Activated CD8-positive, alpha-beta T cell treated with anti-CD3 and anti-CD28 coated beads for 36 hours (primary cell): ENCODE data around the gene P2RX3. TPM values are rescaled to one million over a fixed set of nuclear protein-coding genes. Genes with fewer than 3 reads are reported as not detected.

Experiments
- ATAC-seq: fragments of 200-7000 bp; cut with Tn5 transposase; one replicate; pipeline ENCODE4 v1.10.0; 2021; ENCODE audit warnings: mild to moderate bottlenecking, moderate library complexity
- CTCF ChIA-PET: fragments of 350-600 bp; sonication (Branson Sonifier 250); formaldehyde crosslinking; loops from one replicate; lab custom pipeline; 2021; ENCODE audit warnings: antibody characterized with exemption; lab: Charles Lee
- POLR2A ChIA-PET: fragments of 350-600 bp; sonication (Branson Sonifier 250); formaldehyde crosslinking; loops from one replicate; lab custom pipeline; 2021; ENCODE audit warnings: antibody characterized with exemption; lab: Charles Lee
- DNase-seq: peaks from one replicate; pipeline ENCODE4 v3.0.0-alpha.2; 2020
- H3K27ac Mint-ChIP-seq: one replicate; pipeline ENCODE4 v1.8.0; 2021; ENCODE audit warnings: mild to moderate bottlenecking, mixed read lengths
- H3K27me3 Mint-ChIP-seq: one replicate; pipeline ENCODE4 v1.8.0; 2021; ENCODE audit warnings: mixed read lengths
- H3K36me3 Mint-ChIP-seq: one replicate; pipeline ENCODE4 v1.8.0; 2021; ENCODE audit warnings: low read depth, mixed read lengths
- H3K4me1 Mint-ChIP-seq: one replicate; pipeline ENCODE4 v1.8.0; 2021; ENCODE audit warnings: low read depth, mixed read lengths
- H3K4me3 Mint-ChIP-seq: one replicate; pipeline ENCODE4 v1.8.0; 2021; ENCODE audit warnings: mild to moderate bottlenecking, moderate library complexity, mixed read lengths
- H3K9me3 Mint-ChIP-seq: one replicate; pipeline ENCODE4 v1.8.0; 2021; ENCODE audit warnings: mixed read lengths
- CTCF ChIP-seq: fragments of 200-600 bp; IDR thresholded peaks from one replicate; pipeline ENCODE4 v1.8.0; 2022; ENCODE audit warnings: antibody characterized with exemption, mild to moderate bottlenecking
- intact Hi-C: fragments of 100-400 bp; cut with micrococcal nuclease; formaldehyde crosslinking; loops from one replicate; pipeline ENCODE4 v1.10.0; 2022
- total RNA-seq, 2 experiments: library from RNA; stranded (reverse); gene quantifications; one replicate each; pipeline ENCODE4 v1.2.3, GENCODE V29; 2021

P2RX3 gene
- total RNA-seq, 2 experiments from 2014 or later, result not detected

DNA sequence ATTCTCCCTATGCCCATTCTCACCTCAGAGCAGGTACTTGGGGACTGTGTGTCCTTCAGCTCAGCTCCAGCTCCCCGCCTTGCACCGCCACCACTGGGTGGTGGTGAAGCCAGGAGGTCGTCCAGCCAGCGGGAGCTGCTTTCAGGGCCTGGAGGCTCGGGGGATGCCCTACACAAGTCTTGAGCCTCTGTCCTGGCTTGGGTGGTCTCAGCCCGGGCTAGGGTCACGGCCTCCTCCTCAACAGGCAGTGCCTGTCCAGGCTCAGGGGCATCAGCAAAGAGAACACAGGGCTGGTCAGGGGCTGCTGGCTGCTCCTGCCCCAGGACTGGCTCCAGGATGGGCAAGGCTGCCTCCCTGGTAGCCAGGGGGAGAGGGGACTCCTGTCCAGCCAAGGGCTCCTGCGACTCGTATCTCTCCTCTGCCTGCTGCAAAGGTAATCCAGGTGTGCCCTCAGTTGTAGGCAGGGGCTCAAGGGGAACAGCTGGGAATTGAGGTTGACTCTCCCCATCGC, 25.6 kb upstream of the P2RX3 start:
- no peak for ATAC-seq
- Mint-ChIP-seq H3K4me1 (peaks cover 16% of the 10 kb centered on the region), H3K27ac (no peak overlapping the region), H3K9me3 (no peaks in the 10 kb centered on the region), H3K4me3 (no peak overlapping the region), H3K36me3 (peaks cover 8% of the 10 kb centered on the region), H3K27me3 (no peaks in the 10 kb centered on the region)
- CTCF ChIA-PET, result interaction anchor here (2.7 kb wide), 1 partner anchor 9 kb away, joined by 9 read pairs; no protein-coding TSS in a partner anchor
- no peak for DNase-seq
- POLR2A ChIA-PET, result interaction anchor here (0.8 to 6.0 kb wide), 2 partner anchors 9 to 11 kb away, joined by 3 to 38 read pairs; partner anchors contain the start of gene TNKS1BP1
- intact Hi-C loops, result no loop called here
- TF ChIP-seq CTCF, result no peak

DNA sequence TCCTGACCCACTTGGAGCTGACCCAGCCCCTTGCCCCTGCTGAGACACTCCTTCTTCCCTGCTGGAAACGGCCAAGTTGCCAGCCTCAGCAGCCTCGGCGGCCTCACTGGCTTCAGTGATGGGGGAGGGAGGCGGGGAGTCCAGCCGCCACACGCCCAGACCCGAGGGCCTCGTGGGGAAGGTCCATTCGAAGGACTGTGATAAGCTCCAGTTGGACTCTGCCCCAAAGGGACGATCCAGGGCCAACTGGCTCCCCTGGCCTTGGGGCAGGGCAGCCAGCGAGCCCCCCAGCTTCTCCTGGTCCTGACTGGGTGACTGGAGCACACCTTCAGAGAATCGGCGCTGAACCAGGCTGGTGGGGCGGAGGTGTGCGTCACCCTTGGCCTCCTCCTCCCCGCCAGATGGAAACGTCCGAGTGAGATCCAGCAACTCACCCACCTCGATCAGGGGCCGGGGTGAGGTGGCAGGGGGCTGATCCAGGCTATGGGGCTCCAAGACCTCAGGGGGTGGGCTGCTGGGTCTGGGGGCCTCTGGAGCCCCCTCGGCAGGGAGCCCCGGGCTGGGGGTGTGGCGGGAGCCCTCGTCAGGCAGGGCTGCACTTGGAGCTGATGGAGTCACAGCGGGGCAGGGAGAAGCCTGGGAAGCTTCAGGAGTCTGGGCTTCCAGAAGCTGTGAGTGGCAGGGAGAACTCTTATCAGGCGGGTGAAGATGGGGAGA, 24.9 kb upstream of the P2RX3 start:
- peaks cover 16% of the 10 kb centered on the region for H3K4me1 Mint-ChIP-seq
- ChIA-PET CTCF (interaction anchor here (0.7 to 2.7 kb wide), 2 partner anchors 9 to 96 kb away, joined by 3 to 9 read pairs; no protein-coding TSS in a partner anchor), POLR2A (interaction anchor here (0.8 to 6.0 kb wide), 4 partner anchors 8 to 18 kb away, joined by 3 to 38 read pairs (median 3); partner anchors contain the start of gene TNKS1BP1)
- TF ChIP-seq CTCF, result no peak
- H3K4me3 Mint-ChIP-seq, result no peak overlapping the region
- intact Hi-C loops, result no loop called here
- no peaks in the 10 kb centered on the region for H3K27me3 Mint-ChIP-seq
- peaks cover 8% of the 10 kb centered on the region for H3K36me3 Mint-ChIP-seq
- no peak for DNase-seq
- ATAC-seq, result no peak
- H3K27ac Mint-ChIP-seq, result no peak overlapping the region
- no peaks in the 10 kb centered on the region for H3K9me3 Mint-ChIP-seq

DNA sequence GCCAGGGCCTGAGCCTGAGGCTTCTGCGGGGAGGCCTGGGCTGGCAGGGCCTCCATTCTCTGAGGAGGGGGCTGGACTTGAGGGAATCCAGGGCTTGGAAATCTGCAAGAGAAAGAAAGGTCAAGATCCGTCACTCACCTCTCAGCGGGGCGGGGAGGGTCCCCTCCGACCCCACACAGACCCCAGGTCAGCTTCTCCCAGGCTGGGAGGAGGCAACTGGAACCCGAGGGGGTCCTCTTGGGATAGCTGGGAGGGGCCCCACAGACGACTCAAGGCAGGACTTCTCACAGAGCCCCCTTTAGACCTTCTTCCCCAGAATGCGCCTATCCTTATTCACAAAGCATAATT, 24.4 kb upstream of the P2RX3 start:
- POLR2A ChIA-PET, result interaction anchor here (0.8 to 6.0 kb wide), 3 partner anchors 9 to 19 kb away, joined by 3 to 38 read pairs (median 3); partner anchors contain the start of gene TNKS1BP1
- H3K27me3 Mint-ChIP-seq, result no peaks in the 10 kb centered on the region
- DNase-seq (no peak), ATAC-seq (no peak)
- H3K9me3 Mint-ChIP-seq, result no peaks in the 10 kb centered on the region
- intact Hi-C loops, result no loop called here
- H3K4me3 Mint-ChIP-seq, result no peak overlapping the region
- H3K4me1 Mint-ChIP-seq, result peaks cover 16% of the 10 kb centered on the region
- H3K36me3 Mint-ChIP-seq, result peaks cover 8% of the 10 kb centered on the region
- CTCF ChIA-PET, result interaction anchor here (0.7 to 2.7 kb wide), 2 partner anchors 8 to 95 kb away, joined by 3 to 9 read pairs; no protein-coding TSS in a partner anchor
- no peak for TF ChIP-seq CTCF
- no peak overlapping the region for H3K27ac Mint-ChIP-seq

DNA sequence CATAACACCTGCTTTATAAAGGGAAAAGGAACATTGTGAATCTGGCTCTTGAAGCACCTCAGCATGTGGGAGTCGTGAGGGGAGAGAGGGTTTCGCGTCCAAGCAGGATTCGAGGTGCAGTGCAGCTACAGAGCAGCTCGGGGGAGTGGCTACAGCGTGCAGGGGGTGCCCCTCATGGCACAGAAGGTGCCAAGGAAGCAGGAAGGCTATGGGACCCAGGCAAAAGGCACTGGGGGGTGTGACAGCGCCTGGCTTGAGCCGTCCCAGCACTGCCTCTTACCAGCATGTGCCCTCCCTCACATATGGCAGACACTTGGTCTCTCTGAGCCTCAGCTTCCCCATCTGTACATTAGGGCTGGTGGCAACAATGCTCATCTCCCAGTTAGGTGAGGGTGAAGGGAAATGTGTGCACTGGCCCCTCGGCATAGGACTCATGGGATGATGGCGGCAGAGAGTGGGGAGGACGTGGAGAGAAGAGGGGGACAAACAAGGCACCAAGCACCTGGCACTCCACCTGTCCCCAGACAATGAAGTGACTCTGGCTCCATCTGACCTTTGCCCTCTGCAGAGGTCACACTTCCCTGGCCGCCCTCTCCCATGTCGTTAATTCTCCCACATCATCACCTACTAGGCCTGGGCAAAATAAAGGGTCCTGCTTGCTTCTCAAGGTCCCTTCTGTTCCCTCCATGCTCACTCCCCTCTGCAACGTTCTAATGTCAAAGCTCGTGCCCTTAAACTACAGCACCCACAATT, 23.8 kb upstream of the P2RX3 start:
- no peak overlapping the region for H3K27ac Mint-ChIP-seq
- no peak for ATAC-seq
- no peak for TF ChIP-seq CTCF
- no peak for DNase-seq
- ChIA-PET POLR2A (interaction anchor here (6.0 kb wide), 1 partner anchor 9 kb away, joined by 38 read pairs; the partner anchor contains the start of gene TNKS1BP1), CTCF (interaction anchor here (0.7 kb wide), 1 partner anchor 94 kb away, joined by 3 read pairs; no protein-coding TSS in a partner anchor)
- peaks cover 12% of the 10 kb centered on the region for H3K36me3 Mint-ChIP-seq
- intact Hi-C loops, result no loop called here
- H3K27me3 Mint-ChIP-seq, result no peaks in the 10 kb centered on the region
- no peak overlapping the region for H3K4me3 Mint-ChIP-seq
- no peaks in the 10 kb centered on the region for H3K9me3 Mint-ChIP-seq
- H3K4me1 Mint-ChIP-seq, result peaks cover 16% of the 10 kb centered on the region
